Astrocyte (in vitro differentiated cells and primary cell): ENCODE measurements around the gene GID4. TPM values are rescaled to one million over a fixed set of nuclear protein-coding genes. Genes with fewer than 3 reads are reported as not detected.

Source experiments
- DNase-seq: peaks from one replicate; pipeline ENCODE4 v3.0.0-alpha.2; 2010; ENCODE audit warnings: low read depth
- FAIRE-seq: peaks from 2 replicates; lab custom pipeline; 2011; peaks lifted over from hg19 to GRCh38; lab: Jason Lieb, UNC
- H2AFZ ChIP-seq: 2 replicates; pipeline ENCODE4 v1.6.0; 2012; ENCODE audit warnings: low read depth, low read length, inconsistent platforms
- H3K27ac ChIP-seq: 2 replicates; pipeline ENCODE4 v1.5.1; 2011; ENCODE audit warnings: low read depth, low read length, inconsistent platforms
- H3K27me3 ChIP-seq: 2 replicates; pipeline ENCODE4 v1.6.0; 2011; ENCODE audit warnings: low read length, inconsistent platforms; ENCODE audit not compliant: insufficient read depth
- H3K36me3 ChIP-seq: 2 replicates; pipeline ENCODE4 v1.5.1; 2011; ENCODE audit warnings: low read length, inconsistent platforms; ENCODE audit not compliant: insufficient read depth
- H3K4me1 ChIP-seq: 2 replicates; pipeline ENCODE4 v1.5.1; 2011; ENCODE audit warnings: low read length, inconsistent platforms; ENCODE audit not compliant: insufficient read depth
- H3K4me2 ChIP-seq: 2 replicates; pipeline ENCODE4 v1.6.0; 2012; ENCODE audit warnings: low read length, inconsistent platforms
- H3K4me3 ChIP-seq: 2 replicates; pipeline ENCODE4 v1.5.1; 2011; ENCODE audit warnings: low read depth, mild to moderate bottlenecking, low read length, inconsistent platforms; ENCODE audit not compliant: insufficient read depth
- H3K79me2 ChIP-seq: 2 replicates; pipeline ENCODE4 v1.6.0; 2012; ENCODE audit warnings: mild to moderate bottlenecking, low read length, inconsistent platforms; ENCODE audit not compliant: insufficient read depth
- H3K9ac ChIP-seq: 2 replicates; pipeline ENCODE4 v1.6.0; 2012; ENCODE audit warnings: mild to moderate bottlenecking, low read length, inconsistent platforms
- H3K9me3 ChIP-seq: 2 replicates; pipeline ENCODE4 v1.5.1; 2012; ENCODE audit warnings: low read depth, mild to moderate bottlenecking, low read length, inconsistent platforms; ENCODE audit not compliant: insufficient read depth
- H4K20me1 ChIP-seq: 2 replicates; pipeline ENCODE4 v1.6.0; 2012; ENCODE audit warnings: low read length, inconsistent platforms; ENCODE audit not compliant: insufficient read depth
- H3K27ac Mint-ChIP-seq: one replicate; pipeline ENCODE4 v1.8.0; 2021; ENCODE audit warnings: mild to moderate bottlenecking, mixed read lengths; ENCODE audit not compliant: unreplicated experiment
- H3K27me3 Mint-ChIP-seq: one replicate; pipeline ENCODE4 v1.8.0; 2021; ENCODE audit warnings: low read depth, mixed read lengths; ENCODE audit not compliant: unreplicated experiment
- H3K36me3 Mint-ChIP-seq: one replicate; pipeline ENCODE4 v1.8.0; 2021; ENCODE audit warnings: low read depth, mixed read lengths; ENCODE audit not compliant: unreplicated experiment
- H3K4me1 Mint-ChIP-seq: one replicate; pipeline ENCODE4 v1.8.0; 2021; ENCODE audit warnings: low read depth, mixed read lengths; ENCODE audit not compliant: unreplicated experiment
- H3K4me3 Mint-ChIP-seq: one replicate; pipeline ENCODE4 v1.8.0; 2021; ENCODE audit warnings: mild to moderate bottlenecking, moderate library complexity, mixed read lengths; ENCODE audit not compliant: unreplicated experiment
- H3K9me3 Mint-ChIP-seq: one replicate; pipeline ENCODE4 v1.8.0; 2021; ENCODE audit warnings: mild to moderate bottlenecking, mixed read lengths; ENCODE audit not compliant: unreplicated experiment
- CTCF ChIP-seq: IDR thresholded peaks from 2 replicates; pipeline ENCODE4 v1.5.1; 2011; ENCODE audit warnings: low read depth, mild to moderate bottlenecking, inconsistent platforms, low read length, moderate library complexity; ENCODE audit not compliant: insufficient read depth
- EZH2 ChIP-seq: IDR thresholded peaks from 2 replicates; pipeline ENCODE4 v1.6.1; 2012; ENCODE audit warnings: mild to moderate bottlenecking, low read length, inconsistent platforms; ENCODE audit not compliant: insufficient read depth
- total RNA-seq: library from RNA; stranded (reverse); gene quantifications from 2 replicates; pipeline ENCODE4 v1.2.1, GENCODE V29; 2021

GID4 gene
- total RNA-seq, 1 donor from 2014 or later, result 9.9 TPM

- no peaks in the 10 kb centered on the region for H3K9me3 Mint-ChIP-seq
- TF ChIP-seq EZH2, result no peak
- no peak for TF ChIP-seq CTCF
- Histone ChIP-seq H3K9ac (no peak overlapping the region), H3K4me3 (no peak overlapping the region), H3K27me3 (no peaks in the 10 kb centered on the region), H3K36me3 (peaks cover 7% of the 10 kb centered on the region), H3K4me2 (no peak overlapping the region), H2AFZ (no peak overlapping the region), H4K20me1 (peaks cover 22% of the 10 kb centered on the region), H3K9me3 (no peaks in the 10 kb centered on the region), H3K79me2 (peaks cover 22% of the 10 kb centered on the region), H3K27ac (no peak overlapping the region), H3K4me1 (peaks cover 7% of the 10 kb centered on the region)
- H3K36me3 Mint-ChIP-seq, result peaks cover 3% of the 10 kb centered on the region
- peak overlapping the region; percentile 4 for H3K27ac Mint-ChIP-seq
- DNase-seq (no peak), FAIRE-seq (no peak)
- no peak overlapping the region for H3K4me3 Mint-ChIP-seq
- H3K27me3 Mint-ChIP-seq, result no peaks in the 10 kb centered on the region
- peaks cover 14% of the 10 kb centered on the region for H3K4me1 Mint-ChIP-seq
These were observed 5.4 kb downstream of the GID4 start for GRCh38 chr17:18044609-18045008.

GRCh38 chr17:18045691-18046350, 6.6 kb downstream of the GID4 start:
- Histone ChIP-seq H3K4me2 (no peak overlapping the region), H3K9ac (no peak overlapping the region), H3K79me2 (peaks cover 12% of the 10 kb centered on the region), H3K4me1 (no peaks in the 10 kb centered on the region), H2AFZ (no peak overlapping the region), H4K20me1 (peaks cover 17% of the 10 kb centered on the region), H3K36me3 (peaks cover 7% of the 10 kb centered on the region), H3K9me3 (no peaks in the 10 kb centered on the region), H3K27ac (no peak overlapping the region), H3K4me3 (no peak overlapping the region), H3K27me3 (no peaks in the 10 kb centered on the region)
- no peak overlapping the region for H3K27ac Mint-ChIP-seq
- no peaks in the 10 kb centered on the region for H3K9me3 Mint-ChIP-seq
- DNase-seq, result no peak
- no peaks in the 10 kb centered on the region for H3K27me3 Mint-ChIP-seq
- no peak for FAIRE-seq
- peaks cover 10% of the 10 kb centered on the region for H3K4me1 Mint-ChIP-seq
- H3K4me3 Mint-ChIP-seq, result no peak overlapping the region
- TF ChIP-seq CTCF (no peak), EZH2 (no peak)
- H3K36me3 Mint-ChIP-seq, result peaks cover 3% of the 10 kb centered on the region

GRCh38 chr17:18055597-18055996, 16.4 kb downstream of the GID4 start:
- Mint-ChIP-seq H3K9me3 (no peaks in the 10 kb centered on the region), H3K27ac (no peak overlapping the region), H3K36me3 (peaks cover 11% of the 10 kb centered on the region), H3K4me3 (no peak overlapping the region), H3K4me1 (no peaks in the 10 kb centered on the region), H3K27me3 (no peaks in the 10 kb centered on the region)
- H3K9ac ChIP-seq, result no peak overlapping the region
- no peaks in the 10 kb centered on the region for H3K27me3 ChIP-seq
- FAIRE-seq, result no peak
- H3K4me1 ChIP-seq, result no peaks in the 10 kb centered on the region
- H3K4me3 ChIP-seq, result no peak overlapping the region
- TF ChIP-seq CTCF (no peak), EZH2 (no peak)
- peaks cover 3% of the 10 kb centered on the region for H4K20me1 ChIP-seq
- peaks cover 9% of the 10 kb centered on the region for H3K36me3 ChIP-seq
- no peak overlapping the region for H3K27ac ChIP-seq
- DNase-seq, result no peak
- H3K9me3 ChIP-seq, result no peaks in the 10 kb centered on the region
- no peak overlapping the region for H3K4me2 ChIP-seq
- H3K79me2 ChIP-seq, result no peaks in the 10 kb centered on the region
- no peak overlapping the region for H2AFZ ChIP-seq
